Activated gamma-delta T cell treated with Interleukin-2 at 50 U/mL for 16 hours (primary cell): ENCODE results near the gene RAB3IP.
"Not testable (repeated sequence)": the region's sequence is repeated elsewhere in the genome, so short reads cannot be mapped to it uniquely, and the experiment has no call there.

Experiments used
- DNase-seq: peaks from one replicate; pipeline ENCODE4 v3.0.0-alpha.2; 2020

RAB3IP gene

GRCh38 chr12:69836015-69836414 lies 97.4 kb downstream of the RAB3IP start:
- no peak for DNase-seq

- no peak for DNase-seq
These were observed 98.5 kb downstream of the RAB3IP start for GRCh38 chr12:69837191-69837590.

- no peak for DNase-seq
These were observed 99.2 kb downstream of the RAB3IP start for GRCh38 chr12:69837657-69838415.

- DNase-seq, result no peak
These were observed 102.1 kb downstream of the RAB3IP start for GRCh38 chr12:69840727-69841126.

- DNase-seq, result no peak
These were observed 104.9 kb downstream of the RAB3IP start for GRCh38 chr12:69843608-69844007.

- DNase-seq, result no peak
These were observed 105.8 kb downstream of the RAB3IP start for GRCh38 chr12:69844416-69844815.

- no peak for DNase-seq
These were observed 106.2 kb downstream of the RAB3IP start for GRCh38 chr12:69844836-69845235.

GRCh38 chr12:69846976-69847375 lies 108.3 kb downstream of the RAB3IP start:
- DNase-seq, result no peak

GRCh38 chr12:69851976-69852375 lies 113.3 kb downstream of the RAB3IP start:
- no peak for DNase-seq

- DNase-seq, result not testable (repeated sequence)
These were observed 114.7 kb downstream of the RAB3IP start for GRCh38 chr12:69853176-69853961.

GRCh38 chr12:69866698-69867097 lies 128.0 kb downstream of the RAB3IP start:
- no peak for DNase-seq

- no peak for DNase-seq
These were observed 130.0 kb downstream of the RAB3IP start for GRCh38 chr12:69868695-69869094.

- no peak for DNase-seq
These were observed 134.1 kb downstream of the RAB3IP start for GRCh38 chr12:69872804-69873203.
